Fibroblast of lung (primary cell): ENCODE results near the gene NXPE3. TPM values are rescaled to one million over a fixed set of nuclear protein-coding genes. Genes with fewer than 3 reads are reported as not detected.
A peak's percentile ranks its signal among the peaks of the same experiment; 100 is the strongest.

Source experiments
- DNase-seq, 2 donors: peaks; one replicate each; pipeline versions ENCODE4 v3.0.0 to v3.0.0-alpha.2; 2010; ENCODE audit warnings: low read depth in 2 of 2
- H2AFZ ChIP-seq: 2 replicates; pipeline ENCODE4 v1.5.1; 2012; ENCODE audit warnings: low read length, control low read depth, inconsistent platforms
- H3K27ac ChIP-seq: 2 replicates; pipeline ENCODE4 v1.5.1; 2011; ENCODE audit warnings: low read length, control low read depth; ENCODE audit not compliant: insufficient read depth
- H3K27me3 ChIP-seq: 2 replicates; pipeline ENCODE4 v1.5.1; 2011; ENCODE audit warnings: mild to moderate bottlenecking, low read length; ENCODE audit not compliant: control insufficient read depth, insufficient read depth
- H3K36me3 ChIP-seq: 2 replicates; pipeline ENCODE4 v1.5.1; 2011; ENCODE audit warnings: low read length; ENCODE audit not compliant: control insufficient read depth, insufficient read depth
- H3K4me1 ChIP-seq: 2 replicates; pipeline ENCODE4 v1.5.1; 2011; ENCODE audit warnings: low read length; ENCODE audit not compliant: control insufficient read depth, insufficient read depth; ENCODE audit errors: extremely low read depth
- H3K4me2 ChIP-seq: 2 replicates; pipeline ENCODE4 v1.5.1; 2011; ENCODE audit warnings: low read length, control low read depth; ENCODE audit not compliant: insufficient read depth; ENCODE audit errors: extremely low read depth
- H3K4me3 ChIP-seq, 4 experiments: fragments of 200-600 bp in 1 of 4; sonication (generic) in 1 of 4; replicated peaks in 1 of 4; 2 replicates each; pipeline ENCODE4 v1.5.1; 2011 to 2016; ENCODE audit warnings: low read length in 4 of 4, low read depth in 3 of 4, mild to moderate bottlenecking in 3 of 4, control low read depth in 2 of 4, inconsistent platforms in 1 of 4, mixed read lengths in 1 of 4; ENCODE audit not compliant: insufficient read depth in 1 of 4; ENCODE audit errors: control extremely low read depth in 1 of 4
- H3K79me2 ChIP-seq: 2 replicates; pipeline ENCODE4 v1.5.1; 2012; ENCODE audit warnings: mild to moderate bottlenecking, low read length, inconsistent platforms; ENCODE audit not compliant: control insufficient read depth, insufficient read depth
- H3K9ac ChIP-seq: 2 replicates; pipeline ENCODE4 v1.5.1; 2011; ENCODE audit warnings: mild to moderate bottlenecking, low read length, control low read depth; ENCODE audit not compliant: insufficient read depth
- H3K9me3 ChIP-seq: 2 replicates; pipeline ENCODE4 v1.5.1; 2012; ENCODE audit warnings: low read depth, low read length; ENCODE audit not compliant: control insufficient read depth, insufficient read depth
- H4K20me1 ChIP-seq: 2 replicates; pipeline ENCODE4 v1.5.1; 2011; ENCODE audit warnings: low read length; ENCODE audit not compliant: control insufficient read depth, insufficient read depth; ENCODE audit errors: extremely low read depth
- EZH2 ChIP-seq: IDR thresholded peaks from 2 replicates; pipeline ENCODE4 v1.5.1; 2012; ENCODE audit warnings: low read length, control low read depth, mild to moderate bottlenecking; ENCODE audit errors: missing control alignments
- polyA plus RNA-seq, 2 donors: library from polyadenylated mRNA; depleted of rRNA in 1 of 2; stranded (reverse) in 1 of 2; unstranded in 1 of 2; fragments of >200 nt; gene quantifications; 2 replicates each; pipeline ENCODE4 v1.2.1, GENCODE V29; 2011 to 2012; ENCODE audit warnings: missing spikeins in 1 of 2
- total RNA-seq: library from RNA; depleted of rRNA; stranded (reverse); fragments of >200 nt; gene quantifications from 2 replicates; pipeline ENCODE4 v1.2.1, GENCODE V29; 2014
- TF ChIP-seq, protein P1 (sequence below), 2 donors: IDR thresholded peaks in 1 of 2; conservative IDR thresholded peaks in 1 of 2; 1 replicate in 1 of 2; 2 replicates in 1 of 2; pipeline ENCODE4 v1.5.1; 2011 to 2012; ENCODE audit warnings: low read length in 2 of 2, control low read depth in 1 of 2, inconsistent platforms in 1 of 2, low read depth in 1 of 2, mild to moderate bottlenecking in 1 of 2

Gene NXPE3
- total and polyA plus RNA-seq, 2 donors (not counting 1 experiment from before 2014, with no cell fraction given) = 26.9 to 27.9 TPM

DNA sequence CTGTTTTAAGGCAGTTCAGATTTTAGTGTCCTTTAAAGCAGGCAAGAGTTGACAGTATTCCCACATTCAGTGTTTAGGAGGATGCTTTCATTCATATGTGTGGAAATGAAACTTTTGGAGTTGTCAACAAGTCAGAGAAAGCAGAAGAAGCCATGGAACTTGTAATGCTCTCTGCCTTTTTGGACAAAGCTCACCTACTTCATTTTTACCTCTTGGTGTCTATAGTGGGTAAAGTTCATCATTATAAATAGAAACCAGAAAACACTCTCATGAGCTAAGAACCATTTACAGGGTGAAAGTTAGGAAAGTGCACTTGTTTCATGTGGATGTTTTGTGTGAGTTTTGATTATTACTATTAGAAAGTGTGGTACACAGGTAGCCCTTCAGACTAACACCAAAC, 61.1 kb downstream of the NXPE3 start:
- no peak for DNase-seq
- Histone ChIP-seq H4K20me1 (no peaks in the 10 kb centered on the region), H3K4me1 (no peaks in the 10 kb centered on the region), H2AFZ (no peak overlapping the region), H3K4me2 (no peak overlapping the region), H3K79me2 (no peaks in the 10 kb centered on the region), H3K36me3 (no peaks in the 10 kb centered on the region), H3K27ac (no peak overlapping the region), H3K4me3 (no peak overlapping the region), H3K27me3 (no peaks in the 10 kb centered on the region), H3K9me3 (no peaks in the 10 kb centered on the region), H3K9ac (no peak overlapping the region)
- TF ChIP-seq EZH2 = no peak
- TF ChIP-seq, protein P1, sequence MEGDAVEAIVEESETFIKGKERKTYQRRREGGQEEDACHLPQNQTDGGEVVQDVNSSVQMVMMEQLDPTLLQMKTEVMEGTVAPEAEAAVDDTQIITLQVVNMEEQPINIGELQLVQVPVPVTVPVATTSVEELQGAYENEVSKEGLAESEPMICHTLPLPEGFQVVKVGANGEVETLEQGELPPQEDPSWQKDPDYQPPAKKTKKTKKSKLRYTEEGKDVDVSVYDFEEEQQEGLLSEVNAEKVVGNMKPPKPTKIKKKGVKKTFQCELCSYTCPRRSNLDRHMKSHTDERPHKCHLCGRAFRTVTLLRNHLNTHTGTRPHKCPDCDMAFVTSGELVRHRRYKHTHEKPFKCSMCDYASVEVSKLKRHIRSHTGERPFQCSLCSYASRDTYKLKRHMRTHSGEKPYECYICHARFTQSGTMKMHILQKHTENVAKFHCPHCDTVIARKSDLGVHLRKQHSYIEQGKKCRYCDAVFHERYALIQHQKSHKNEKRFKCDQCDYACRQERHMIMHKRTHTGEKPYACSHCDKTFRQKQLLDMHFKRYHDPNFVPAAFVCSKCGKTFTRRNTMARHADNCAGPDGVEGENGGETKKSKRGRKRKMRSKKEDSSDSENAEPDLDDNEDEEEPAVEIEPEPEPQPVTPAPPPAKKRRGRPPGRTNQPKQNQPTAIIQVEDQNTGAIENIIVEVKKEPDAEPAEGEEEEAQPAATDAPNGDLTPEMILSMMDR (conservative IDR thresholded peaks at IDR 0.05 in 1 of 2, IDR thresholded peaks at IDR 0.05 in 1 of 2; ENCODE audit: low read depth in 1 of 2, low read length in 2 of 2) = no peak

DNA sequence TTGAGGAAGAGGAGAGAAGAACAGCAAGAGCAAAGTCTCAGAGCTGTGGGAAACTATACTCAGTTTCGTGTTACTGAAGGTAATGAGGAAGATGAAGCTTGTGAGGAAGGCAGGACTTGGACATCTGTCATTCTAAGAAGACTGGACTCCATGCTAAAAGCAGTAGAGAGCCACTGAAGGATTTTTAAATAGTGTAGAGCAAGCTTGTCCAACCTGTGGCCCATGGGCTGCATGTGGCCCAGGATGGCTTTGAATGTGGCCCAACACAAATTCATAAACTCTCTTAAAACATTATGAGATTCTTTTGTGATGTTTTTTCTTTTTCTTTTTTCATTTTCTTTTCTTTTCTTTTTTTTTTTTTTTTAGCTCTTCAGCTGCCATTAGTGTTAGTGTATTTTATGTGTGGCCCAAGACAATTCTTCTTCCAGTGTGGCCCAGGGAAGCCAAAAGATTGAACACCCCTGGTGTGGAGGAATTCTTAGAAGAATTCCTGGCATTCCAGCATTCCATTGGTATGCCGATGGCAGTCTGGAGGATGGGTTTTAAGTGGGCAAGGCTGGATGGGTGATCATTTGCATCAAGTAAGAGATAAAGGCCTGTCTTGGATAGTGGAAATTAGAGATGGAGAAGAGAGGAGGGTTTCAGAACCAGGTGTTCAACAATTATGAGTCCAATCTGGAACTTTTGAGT, 63.4 kb downstream of the NXPE3 start:
- Histone ChIP-seq H3K4me1 (no peaks in the 10 kb centered on the region), H3K4me3 (no peak overlapping the region), H3K27me3 (no peaks in the 10 kb centered on the region), H4K20me1 (no peaks in the 10 kb centered on the region), H3K4me2 (no peak overlapping the region), H3K27ac (no peak overlapping the region), H2AFZ (no peak overlapping the region), H3K36me3 (no peaks in the 10 kb centered on the region), H3K9me3 (no peaks in the 10 kb centered on the region), H3K79me2 (no peaks in the 10 kb centered on the region), H3K9ac (no peak overlapping the region)
- TF ChIP-seq, protein P1 (conservative IDR thresholded peaks at IDR 0.05 in 1 of 2, IDR thresholded peaks at IDR 0.05 in 1 of 2; ENCODE audit: low read depth in 1 of 2, low read length in 2 of 2) = no peak
- TF ChIP-seq EZH2 = no peak
- DNase-seq = peak in 1 of 2 donors; percentile 67

DNA sequence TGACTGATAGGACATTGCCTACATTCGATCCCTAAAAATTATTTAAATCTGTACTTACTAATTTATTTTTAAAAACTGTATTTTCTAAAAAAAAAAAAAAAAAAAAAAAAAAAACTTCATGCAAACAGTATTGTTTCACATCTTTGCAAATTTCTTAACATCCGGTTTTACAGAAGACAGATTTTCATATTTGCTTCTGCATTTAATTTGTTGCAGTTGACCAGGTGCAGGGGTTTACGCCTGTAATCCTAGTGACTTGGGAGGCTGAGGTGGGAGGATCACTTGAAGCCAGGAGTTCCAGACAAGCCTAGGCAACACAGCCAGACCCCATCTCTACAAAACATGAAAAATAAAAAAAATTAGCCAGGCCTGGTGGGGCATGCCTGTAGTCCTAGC, 63.9 kb downstream of the NXPE3 start:
- Histone ChIP-seq H3K4me2 (no peak overlapping the region), H4K20me1 (no peaks in the 10 kb centered on the region), H3K9me3 (no peaks in the 10 kb centered on the region), H3K4me1 (peaks cover 2% of the 10 kb centered on the region), H3K9ac (no peak overlapping the region), H2AFZ (no peak overlapping the region), H3K27ac (no peak overlapping the region), H3K79me2 (no peaks in the 10 kb centered on the region), H3K4me3 (no peak overlapping the region), H3K36me3 (no peaks in the 10 kb centered on the region), H3K27me3 (no peaks in the 10 kb centered on the region)
- TF ChIP-seq, protein P1 (conservative IDR thresholded peaks at IDR 0.05 in 1 of 2, IDR thresholded peaks at IDR 0.05 in 1 of 2; ENCODE audit: low read depth in 1 of 2, low read length in 2 of 2) = no peak
- no peak for TF ChIP-seq EZH2
- DNase-seq = no peak
